A549 (cell line): ENCODE measurements around the gene ALOX5. TPM values are rescaled to one million over a fixed set of nuclear protein-coding genes. Genes with fewer than 3 reads are reported as not detected.

Experiments used
- ATAC-seq, 2 experiments: fragments of 200-7000 bp in 1 of 2; fragments of >200 bp in 1 of 2; cut with Nextera tagmentation in 1 of 2; cut with Tn5 transposase in 1 of 2; 3 replicates each; pipeline versions ENCODE4 v1.8.0 to v1.9.1; 2018 to 2020; ENCODE audit warnings: mild to moderate bottlenecking in 1 of 2, moderate library complexity in 1 of 2
- CTCF ChIA-PET: fragments of 300-600 bp; sonication (Branson Sonifier 250); formaldehyde crosslinking; extraction: SDS; loops from one replicate; lab custom pipeline; 2021; ENCODE audit warnings: antibody characterized with exemption, inconsistent platforms; lab: Yijun Ruan, JAX
- POLR2A ChIA-PET: fragments of 350-600 bp; formaldehyde crosslinking; extraction: SDS; loops from one replicate; lab custom pipeline; 2021; ENCODE audit warnings: antibody characterized with exemption, inconsistent platforms; lab: Yijun Ruan, JAX
- DNase-seq, 2 experiments: peaks; one replicate each; pipeline versions ENCODE4 v3.0.0 to v3.0.0-alpha.2; 2011 to 2016; ENCODE audit warnings: low read depth in 1 of 2, low spot score in 1 of 2
- FAIRE-seq: peaks from 2 replicates; lab custom pipeline; 2011; peaks lifted over from hg19 to GRCh38; lab: Jason Lieb, UNC
- H3K27ac ChIP-seq, 2 experiments: fragments of >200 bp; sonication (Bioruptor Twin); formaldehyde crosslinking; 3 replicates each; pipeline ENCODE4 v1.5.1; 2016 to 2017
- H3K4me1 ChIP-seq: fragments of >200 bp; sonication (Bioruptor Twin); formaldehyde crosslinking; 3 replicates; pipeline ENCODE4 v1.6.1; 2016
- H3K4me2 ChIP-seq: fragments of >200 bp; sonication (Bioruptor Twin); formaldehyde crosslinking; 3 replicates; pipeline ENCODE4 v1.6.1; 2016
- H3K4me3 ChIP-seq: fragments of >200 bp; sonication (Bioruptor Twin); formaldehyde crosslinking; 3 replicates; pipeline ENCODE4 v1.5.1; 2016
- H3K9me3 ChIP-seq: fragments of >200 bp; sonication (Bioruptor Twin); formaldehyde crosslinking; 3 replicates; pipeline ENCODE4 v1.6.1; 2016
- CBX2 ChIP-seq: fragments of 200-600 bp; sonication (generic); IDR thresholded peaks from 2 replicates; pipeline ENCODE4 v1.6.1; 2016; ENCODE audit warnings: low read depth, mild to moderate bottlenecking, borderline replicate concordance
- EHF ChIP-seq: fragments of 250-450 bp; sonication (Bioruptor Pico); IDR thresholded peaks from 2 replicates; pipeline ENCODE4 v1.5.0; 2020; ENCODE audit warnings: mild to moderate bottlenecking
- FOSL2 ChIP-seq, 2 experiments: fragments of 450-650 bp in 1 of 2; fragments of >200 bp in 1 of 2; sonication (Bioruptor Twin) in 1 of 2; formaldehyde crosslinking; IDR thresholded peaks; 2 replicates each; pipeline versions ENCODE4 v1.5.0 to v1.6.1; 2016 to 2020; ENCODE audit warnings: mild to moderate bottlenecking in 1 of 2, moderate library complexity in 1 of 2
- FOXS1 ChIP-seq: fragments of 250-450 bp; sonication (Bioruptor Pico); IDR thresholded peaks from 2 replicates; pipeline ENCODE4 v1.5.0; 2020; ENCODE audit warnings: mild to moderate bottlenecking, moderate library complexity
- HOXA7 ChIP-seq: fragments of 250-450 bp; sonication (Bioruptor Pico); IDR thresholded peaks from 2 replicates; pipeline ENCODE4 v1.5.0; 2020; ENCODE audit warnings: mild to moderate bottlenecking, moderate library complexity
- JUNB ChIP-seq: fragments of >200 bp; sonication (Bioruptor Twin); formaldehyde crosslinking; IDR thresholded peaks from 2 replicates; pipeline ENCODE4 v1.6.1; 2016
- MAFK ChIP-seq: fragments of 450-650 bp; IDR thresholded peaks from 2 replicates; pipeline ENCODE4 v1.6.1; 2014; ENCODE audit not compliant: partially characterized antibody
- MAZ ChIP-seq: fragments of 150-350 bp; IDR thresholded peaks from 2 replicates; pipeline ENCODE4 v1.6.1; 2014; ENCODE audit warnings: antibody characterized with exemption, low read depth, low read length, borderline replicate concordance
- MYC ChIP-seq: IDR thresholded peaks from 2 replicates; pipeline ENCODE4 v1.6.1; 2012; ENCODE audit warnings: mild to moderate bottlenecking, inconsistent platforms, low read length, improper control_type of control experiment, borderline replicate concordance
- NFE2L2 ChIP-seq: fragments of 150-350 bp; conservative IDR thresholded peaks from 2 replicates; pipeline ENCODE4 v1.6.1; 2014; ENCODE audit warnings: low read length
- RARB ChIP-seq: fragments of 250-450 bp; sonication (Bioruptor Pico); IDR thresholded peaks from 2 replicates; pipeline ENCODE4 v1.8.0; 2021; ENCODE audit warnings: mild to moderate bottlenecking, moderate library complexity
- SREBF2 ChIP-seq: fragments of 450-650 bp; IDR thresholded peaks from 2 replicates; pipeline ENCODE4 v1.6.1; 2014; ENCODE audit warnings: mild to moderate bottlenecking, moderate library complexity
- TP53 ChIP-seq: fragments of 250-450 bp; sonication (Bioruptor Pico); IDR thresholded peaks from 2 replicates; pipeline ENCODE4 v1.5.0; 2021; ENCODE audit warnings: mild to moderate bottlenecking, moderate library complexity
- ZFP36 ChIP-seq: fragments of 450-650 bp; IDR thresholded peaks from 2 replicates; pipeline ENCODE4 v1.6.1; 2014; ENCODE audit warnings: borderline replicate concordance; ENCODE audit not compliant: partially characterized antibody
- ZNF302 ChIP-seq: fragments of 250-450 bp; sonication (Bioruptor Pico); IDR thresholded peaks from 2 replicates; pipeline ENCODE4 v1.9.0; 2021; ENCODE audit warnings: inconsistent platforms, mild to moderate bottlenecking, moderate library complexity
- WGBS: methylation state at CpG from one replicate; pipeline ENCODE4 v1.1.6; 2017; ENCODE audit errors: missing lambda C conversion rate; 5-methylcytosine and 5-hydroxymethylcytosine counted together
- polyA plus RNA-seq, 4 experiments: library from polyadenylated mRNA; depleted of rRNA in 3 of 4; stranded (reverse); fragments of >200 nt; fragmentation: RNase III in 1 of 4; extraction: RNeasy Plus Mini Kit Qiagen cat#74134 plus additional on column Dnase treatment in 1 of 4; gene quantifications; 2 replicates in 3 of 4; 3 replicates in 1 of 4; pipeline ENCODE4 v1.2.3, GENCODE V29; 2011 to 2017
- TF ChIP-seq, protein P1 (sequence below): fragments of 250-450 bp; sonication (Bioruptor Pico); IDR thresholded peaks from 2 replicates; pipeline ENCODE4 v1.5.0; 2020; ENCODE audit warnings: low read depth, mild to moderate bottlenecking, moderate library complexity
- TF ChIP-seq, protein P2 (sequence below): fragments of 450-650 bp; IDR thresholded peaks from 2 replicates; pipeline ENCODE4 v1.6.1; 2014; ENCODE audit warnings: antibody characterized with exemption
- TF ChIP-seq, protein P3 (sequence below): IDR thresholded peaks from 2 replicates; pipeline ENCODE4 v1.6.1; 2012; ENCODE audit warnings: low read depth, borderline replicate concordance
- TF ChIP-seq, protein P4 (sequence below): fragments of >200 bp; sonication (Bioruptor Twin); formaldehyde crosslinking; IDR thresholded peaks from 2 replicates; pipeline ENCODE4 v1.6.1; 2016

Gene ALOX5
- polyA plus RNA-seq, 2 of the 4 experiments (the other 2 are of a cell fraction): 0.18 to 0.40 TPM

DNA sequence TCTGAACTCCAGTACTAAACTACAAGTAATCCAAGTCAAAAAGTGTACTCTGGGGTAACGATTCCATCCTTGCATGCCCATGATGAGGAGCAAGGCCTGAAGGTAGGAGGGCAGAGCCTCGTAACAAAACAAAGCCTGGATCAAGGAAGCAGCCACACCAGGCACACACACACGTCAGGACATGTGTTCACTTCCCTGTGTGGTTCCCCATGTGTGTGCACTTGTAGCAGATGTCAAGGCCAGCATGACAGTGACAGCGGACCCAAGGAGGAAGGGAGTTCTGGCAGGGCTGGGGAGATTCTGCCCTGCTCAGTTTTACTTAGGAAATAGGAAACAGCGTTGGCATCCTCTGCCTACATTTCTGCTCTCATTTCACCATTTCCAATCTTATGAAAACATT lies 92.8 kb downstream of the ALOX5 start:
- H3K27ac ChIP-seq: no peak overlapping the region

DNA sequence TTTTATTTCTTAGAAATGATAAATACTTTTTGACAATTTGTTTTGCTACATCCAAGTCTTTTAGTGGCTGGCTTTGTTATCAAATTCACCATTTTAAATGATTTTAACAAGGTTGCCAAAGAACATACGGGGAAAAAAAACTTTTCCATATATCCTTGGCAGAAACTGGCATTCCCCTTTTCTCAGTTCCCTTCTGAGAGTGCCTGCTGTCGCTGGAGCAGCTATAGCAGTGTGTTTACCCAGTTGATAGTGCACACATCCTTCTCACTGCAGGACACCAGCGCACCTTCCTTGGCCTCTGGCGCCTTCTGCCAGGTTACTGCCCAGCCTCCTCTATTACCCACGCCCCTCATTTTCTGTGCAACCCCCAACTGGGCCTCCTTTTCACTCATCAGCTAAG lies 94.1 kb downstream of the ALOX5 start:
- FAIRE-seq: no peak
- no peaks in the 10 kb centered on the region for H3K4me1 ChIP-seq
- H3K9me3 ChIP-seq: no peaks in the 10 kb centered on the region
- H3K4me2 ChIP-seq: no peak overlapping the region
- ATAC-seq: no peak
- H3K27ac ChIP-seq: no peak overlapping the region
- H3K4me3 ChIP-seq: no peak overlapping the region
- ChIA-PET POLR2A (no interaction called here), CTCF (interaction anchor here (1.3 kb wide), 1 partner anchor 21 kb away, joined by 3 read pairs; no protein-coding TSS in a partner anchor)
- 57% methylated on average over 5 of the region's 5 CpGs for WGBS
- DNase-seq: no peak
- no peak for TF ChIP-seq MYC

More for the DNA sequence above, 92.8 kb downstream of the ALOX5 start:
- no peak overlapping the region for H3K4me2 ChIP-seq
- ATAC-seq (no peak), DNase-seq (no peak), FAIRE-seq (no peak)
- ChIA-PET CTCF (interaction anchor here (0.6 to 2.4 kb wide), 3 partner anchors 21 to 507 kb away, joined by 3 to 13 read pairs (median 3); no protein-coding TSS in a partner anchor), POLR2A (no interaction called here)
- no peaks in the 10 kb centered on the region for H3K4me1 ChIP-seq
- no peak overlapping the region for H3K4me3 ChIP-seq
- TF ChIP-seq, protein P1, sequence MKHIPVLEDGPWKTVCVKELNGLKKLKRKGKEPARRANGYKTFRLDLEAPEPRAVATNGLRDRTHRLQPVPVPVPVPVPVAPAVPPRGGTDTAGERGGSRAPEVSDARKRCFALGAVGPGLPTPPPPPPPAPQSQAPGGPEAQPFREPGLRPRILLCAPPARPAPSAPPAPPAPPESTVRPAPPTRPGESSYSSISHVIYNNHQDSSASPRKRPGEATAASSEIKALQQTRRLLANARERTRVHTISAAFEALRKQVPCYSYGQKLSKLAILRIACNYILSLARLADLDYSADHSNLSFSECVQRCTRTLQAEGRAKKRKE: no peak
- TF ChIP-seq NFE2L2 (no peak), RARB (CRISPR knock-in tag) (no peak), MAZ (no peak), TP53 (CRISPR knock-in tag) (no peak), SREBF2 (no peak)
- no peaks in the 10 kb centered on the region for H3K9me3 ChIP-seq
- WGBS: 66% methylated on average over 5 of the region's 5 CpGs

DNA sequence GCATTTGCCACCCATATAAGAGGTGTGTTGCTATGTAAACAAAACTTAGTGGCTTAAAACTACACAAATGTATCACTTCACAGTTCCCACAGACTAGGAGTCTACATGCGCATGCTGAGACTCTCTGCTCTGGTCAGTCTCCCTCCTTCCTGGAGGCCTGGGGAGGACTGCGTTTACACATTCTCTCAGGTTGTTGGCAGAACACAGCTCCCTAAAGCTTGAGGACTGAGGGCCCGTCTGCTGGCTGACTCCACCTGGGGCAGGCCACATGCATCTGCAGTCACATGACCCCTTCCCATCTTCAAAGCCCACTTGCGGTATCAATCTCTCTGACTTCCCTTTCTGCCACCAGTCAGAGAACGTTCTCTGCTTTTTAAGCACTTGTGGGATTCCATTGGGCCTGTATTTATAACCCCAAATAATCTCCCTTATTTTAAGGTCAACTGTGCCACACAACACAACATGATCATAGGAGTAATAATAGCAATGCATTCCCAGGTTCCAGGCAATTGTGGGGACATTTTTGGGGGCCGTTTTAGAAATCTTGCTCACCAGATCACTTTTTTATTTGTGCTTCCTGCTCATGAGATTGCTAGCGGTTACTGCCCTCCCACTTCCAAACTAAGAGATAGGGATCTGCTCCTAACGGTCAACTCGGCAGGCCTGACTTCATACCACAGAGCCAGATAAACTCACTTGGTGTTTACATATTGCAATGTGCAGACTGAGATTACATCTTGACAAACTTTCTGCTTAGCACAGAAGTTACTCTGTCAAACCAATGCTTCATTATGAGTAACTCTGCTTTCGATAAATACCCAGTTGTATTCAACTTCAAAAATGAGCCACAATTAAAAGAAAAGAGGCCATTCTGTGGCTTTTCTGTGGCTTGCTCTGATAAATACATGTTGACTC lies 96.3 kb downstream of the ALOX5 start:
- Histone ChIP-seq H3K4me3 (no peak overlapping the region), H3K9me3 (no peaks in the 10 kb centered on the region), H3K4me1 (no peaks in the 10 kb centered on the region), H3K27ac (no peak overlapping the region), H3K4me2 (no peak overlapping the region)
- TF ChIP-seq, protein P2, sequence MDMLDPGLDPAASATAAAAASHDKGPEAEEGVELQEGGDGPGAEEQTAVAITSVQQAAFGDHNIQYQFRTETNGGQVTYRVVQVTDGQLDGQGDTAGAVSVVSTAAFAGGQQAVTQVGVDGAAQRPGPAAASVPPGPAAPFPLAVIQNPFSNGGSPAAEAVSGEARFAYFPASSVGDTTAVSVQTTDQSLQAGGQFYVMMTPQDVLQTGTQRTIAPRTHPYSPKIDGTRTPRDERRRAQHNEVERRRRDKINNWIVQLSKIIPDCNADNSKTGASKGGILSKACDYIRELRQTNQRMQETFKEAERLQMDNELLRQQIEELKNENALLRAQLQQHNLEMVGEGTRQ: no peak
- TF ChIP-seq, protein P3, sequence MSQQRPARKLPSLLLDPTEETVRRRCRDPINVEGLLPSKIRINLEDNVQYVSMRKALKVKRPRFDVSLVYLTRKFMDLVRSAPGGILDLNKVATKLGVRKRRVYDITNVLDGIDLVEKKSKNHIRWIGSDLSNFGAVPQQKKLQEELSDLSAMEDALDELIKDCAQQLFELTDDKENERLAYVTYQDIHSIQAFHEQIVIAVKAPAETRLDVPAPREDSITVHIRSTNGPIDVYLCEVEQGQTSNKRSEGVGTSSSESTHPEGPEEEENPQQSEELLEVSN: no peak
- TF ChIP-seq FOSL2 (IDR thresholded peaks at IDR 0.05) (no peak), FOSL2 (CRISPR knock-in tag; IDR thresholded peaks at IDR 0.05) (no peak), HOXA7 (no peak), CBX2 (no peak), ZNF302 (CRISPR knock-in tag) (no peak), ZFP36 (no peak), JUNB (no peak), MAFK (no peak), EHF (no peak), FOXS1 (CRISPR knock-in tag) (no peak)
- TF ChIP-seq, protein P1: no peak
- TF ChIP-seq, protein P4, sequence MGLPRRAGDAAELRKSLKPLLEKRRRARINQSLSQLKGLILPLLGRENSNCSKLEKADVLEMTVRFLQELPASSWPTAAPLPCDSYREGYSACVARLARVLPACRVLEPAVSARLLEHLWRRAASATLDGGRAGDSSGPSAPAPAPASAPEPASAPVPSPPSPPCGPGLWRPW: no peak
- ATAC-seq (no peak), DNase-seq (no peak), FAIRE-seq (no peak)
- POLR2A ChIA-PET: no interaction called here
- CTCF ChIA-PET: no interaction called here
- 79% methylated on average over 10 of the region's 10 CpGs for WGBS
